Ovary (tissue), 3 donors: ENCODE measurements around the gene ARHGEF33.

Experiments
- CTCF ChIP-seq, 3 donors: fragments of 450-650 bp in 2 of 3; fragments of 200-600 bp in 1 of 3; IDR thresholded peaks; one replicate each; pipeline versions ENCODE4 v1.5.1 to v1.8.0; 2016 to 2022; ENCODE audit warnings: antibody characterized with exemption in 3 of 3, mild to moderate bottlenecking in 1 of 3
- POLR2A ChIP-seq: fragments of 450-650 bp; IDR thresholded peaks from one replicate; pipeline ENCODE4 v1.6.1; 2017; ENCODE audit warnings: antibody characterized with exemption, mild to moderate bottlenecking, moderate library complexity
- donor health status: DM: no; HTN: no; CAD: no.

GRCh38 chr2:38945911-38946310 is 56.2 kb downstream of the ARHGEF33 start:
- no peak for TF ChIP-seq CTCF (IDR thresholded peaks at IDR 0.05)
- TF ChIP-seq POLR2A = no peak
